Measurements from ENCODE around the gene HBG2.

GRCh38 chr11:5297721-5298323, 43.2 kb upstream of the HBG2 start:
- TF ChIP-seq POLR2A (IDR thresholded peaks at IDR 0.05): no peak
- TF ChIP-seq CTCF (IDR thresholded peaks at IDR 0.05): no peak
